DMS153 (cell line): ENCODE data around the gene NCBP2L.

Source experiments
- DNase-seq: peaks from one replicate; lab custom pipeline; 2025; lab: John Stamatoyannopoulos, UW

The NCBP2L gene

GRCh38 chrX:107777536-107777832, at the start of gene NCBP2L:
Gene NCBP2L, plus strand, starts transcription at chrX:107777733. Its CDS starts 16,488 bp downstream, at chrX:107794221.
- DNase-seq, result no peak

GRCh38 chrX:107728371-107729099, 49.0 kb upstream of the NCBP2L start:
- DNase-seq, result no peak

GRCh38 chrX:107729558-107730297, 47.8 kb upstream of the NCBP2L start:
- no peak for DNase-seq

GRCh38 chrX:107730298-107730655, 47.3 kb upstream of the NCBP2L start:
- DNase-seq, result no peak

- DNase-seq, result no peak
Observed at GRCh38 chrX:107730991-107731766, 46.4 kb upstream of the NCBP2L start.

- peak; percentile 52 for DNase-seq
Observed at GRCh38 chrX:107731831-107732502, 45.6 kb upstream of the NCBP2L start.

- DNase-seq, result no peak
Observed at GRCh38 chrX:107733686-107734085, 43.8 kb upstream of the NCBP2L start.

- no peak for DNase-seq
Observed at GRCh38 chrX:107734646-107735045, 42.9 kb upstream of the NCBP2L start.

GRCh38 chrX:107736781-107737531, 40.6 kb upstream of the NCBP2L start:
- DNase-seq, result no peak

GRCh38 chrX:107738272-107738671, 39.3 kb upstream of the NCBP2L start:
- no peak for DNase-seq

GRCh38 chrX:107738768-107739167, 38.8 kb upstream of the NCBP2L start:
- DNase-seq, result no peak

- no peak for DNase-seq
Observed at GRCh38 chrX:107739541-107739940, 38.0 kb upstream of the NCBP2L start.

- DNase-seq, result no peak
Observed at GRCh38 chrX:107741404-107741790, 36.1 kb upstream of the NCBP2L start.

GRCh38 chrX:107742700-107743191, 34.8 kb upstream of the NCBP2L start:
- no peak for DNase-seq

- DNase-seq, result no peak
Observed at GRCh38 chrX:107743995-107744394, 33.5 kb upstream of the NCBP2L start.

GRCh38 chrX:107744868-107745267, 32.7 kb upstream of the NCBP2L start:
- no peak for DNase-seq

GRCh38 chrX:107747596-107748161, 29.9 kb upstream of the NCBP2L start:
- DNase-seq, result peak; percentile 81

GRCh38 chrX:107748506-107748905, 29.0 kb upstream of the NCBP2L start:
- no peak for DNase-seq

- DNase-seq, result no peak
Observed at GRCh38 chrX:107750263-107750662, 27.3 kb upstream of the NCBP2L start.

- DNase-seq, result no peak
Observed at GRCh38 chrX:107750861-107751445, 26.6 kb upstream of the NCBP2L start.

- no peak for DNase-seq
Observed at GRCh38 chrX:107752043-107752442, 25.5 kb upstream of the NCBP2L start.
